OCI-LY1 (cell line): ENCODE measurements around the gene ADD2.

Experiments used
- H2AFZ ChIP-seq: fragments of 200-600 bp; sonication (generic), shearing (Covaris generic); 2 replicates; pipeline ENCODE4 v1.6.0; 2014; ENCODE audit warnings: antibody characterized with exemption, mild to moderate bottlenecking, low read length
- H3F3A ChIP-seq: fragments of 200-600 bp; sonication (generic), shearing (Covaris generic); 2 replicates; pipeline ENCODE4 v1.6.0; 2014; ENCODE audit warnings: mild to moderate bottlenecking, antibody characterized with exemption, low read length, moderate library complexity; ENCODE audit not compliant: insufficient read depth
- H3K27ac ChIP-seq: fragments of 200-600 bp; sonication (generic); 2 replicates; pipeline ENCODE4 v1.5.1; 2014; ENCODE audit warnings: low read length, mixed run types, mild to moderate bottlenecking, low read depth; ENCODE audit not compliant: poor library complexity, severe bottlenecking
- H3K27me3 ChIP-seq: fragments of 200-600 bp; sonication (generic); 2 replicates; pipeline ENCODE4 v1.6.0; 2014; ENCODE audit warnings: antibody characterized with exemption, mild to moderate bottlenecking, low read length, moderate library complexity; ENCODE audit not compliant: insufficient read depth
- H3K36me3 ChIP-seq: fragments of 200-600 bp; sonication (generic); 2 replicates; pipeline ENCODE4 v1.6.1; 2014; ENCODE audit warnings: mild to moderate bottlenecking, antibody characterized with exemption, low read length, moderate library complexity, mixed read lengths; ENCODE audit not compliant: insufficient read depth
- H3K4me1 ChIP-seq: fragments of 200-600 bp; sonication (generic); 2 replicates; pipeline ENCODE4 v1.5.1; 2014; ENCODE audit warnings: mild to moderate bottlenecking, low read length, moderate library complexity; ENCODE audit not compliant: insufficient read depth, severe bottlenecking
- H3K4me2 ChIP-seq: fragments of 200-600 bp; sonication (generic), shearing (Covaris generic); 2 replicates; pipeline ENCODE4 v1.6.1; 2014; ENCODE audit warnings: low read length
- H3K4me3 ChIP-seq: fragments of 200-600 bp; sonication (generic); 2 replicates; pipeline ENCODE4 v1.5.1; 2014; ENCODE audit warnings: low read length, low read depth, mild to moderate bottlenecking, mixed read lengths; ENCODE audit not compliant: poor library complexity, severe bottlenecking
- H3K79me2 ChIP-seq: fragments of 200-600 bp; shearing (Covaris generic); 2 replicates; pipeline ENCODE4 v1.6.1; 2016; ENCODE audit warnings: mixed run types, low read length, mixed read lengths; ENCODE audit not compliant: insufficient read depth
- H3K9ac ChIP-seq: fragments of 200-600 bp; sonication (generic), shearing (Covaris generic); 2 replicates; pipeline ENCODE4 v1.6.1; 2014; ENCODE audit warnings: mild to moderate bottlenecking, low read length, mixed read lengths
- H3K9me2 ChIP-seq: fragments of 200-600 bp; sonication (generic), shearing (Covaris generic); 2 replicates; pipeline ENCODE4 v1.6.1; 2014; ENCODE audit warnings: low read depth, mild to moderate bottlenecking, low read length, mixed read lengths
- H3K9me3 ChIP-seq: fragments of 200-600 bp; shearing (Covaris generic); 2 replicates; pipeline ENCODE4 v1.6.1; 2014; ENCODE audit warnings: low read length, mixed read lengths
- H4K20me1 ChIP-seq: fragments of 200-600 bp; sonication (generic), shearing (Covaris generic); 2 replicates; pipeline ENCODE4 v1.6.0; 2016; ENCODE audit warnings: mild to moderate bottlenecking, low read length; ENCODE audit not compliant: insufficient read depth
- CTCF ChIP-seq: fragments of 200-600 bp; sonication (generic), shearing (Covaris generic); IDR thresholded peaks from 2 replicates; pipeline ENCODE4 v1.5.1; 2017; ENCODE audit warnings: mild to moderate bottlenecking, antibody characterized with exemption, low read length, moderate library complexity, mixed read lengths
- EZH2 ChIP-seq: fragments of 200-600 bp; sonication (generic), shearing (Covaris generic); IDR thresholded peaks from 2 replicates; pipeline ENCODE4 v1.8.0; 2017; ENCODE audit warnings: borderline replicate concordance, mixed run types, mild to moderate bottlenecking, antibody characterized with exemption, low read length, moderate library complexity, mixed read lengths

Gene ADD2

GRCh38 chr2:70686577-70687460, 81.2 kb downstream of the ADD2 start:
- H3K27ac ChIP-seq: no peak overlapping the region
- H3K4me3 ChIP-seq: no peak overlapping the region
- TF ChIP-seq CTCF: no peak
- no peaks in the 10 kb centered on the region for H3K9me3 ChIP-seq
- no peaks in the 10 kb centered on the region for H4K20me1 ChIP-seq
- H3K9ac ChIP-seq: no peak overlapping the region
- H3K36me3 ChIP-seq: no peaks in the 10 kb centered on the region
- no peaks in the 10 kb centered on the region for H3K4me1 ChIP-seq
- no peaks in the 10 kb centered on the region for H3K9me2 ChIP-seq
- no peaks in the 10 kb centered on the region for H3K79me2 ChIP-seq
- H2AFZ ChIP-seq: no peak overlapping the region
- H3K27me3 ChIP-seq: no peaks in the 10 kb centered on the region
- no peaks in the 10 kb centered on the region for H3F3A ChIP-seq
- H3K4me2 ChIP-seq: no peak overlapping the region

- Histone ChIP-seq H3K9ac (no peak overlapping the region), H3K9me3 (no peaks in the 10 kb centered on the region), H3K4me2 (no peak overlapping the region), H3K36me3 (no peaks in the 10 kb centered on the region), H3K79me2 (no peaks in the 10 kb centered on the region), H3K27ac (no peak overlapping the region), H3K4me3 (no peak overlapping the region), H3K9me2 (no peaks in the 10 kb centered on the region), H3F3A (no peaks in the 10 kb centered on the region), H4K20me1 (no peaks in the 10 kb centered on the region), H3K4me1 (no peaks in the 10 kb centered on the region), H2AFZ (no peak overlapping the region), H3K27me3 (no peaks in the 10 kb centered on the region)
- TF ChIP-seq EZH2: no peak
- TF ChIP-seq CTCF: no peak
These were observed 82.2 kb downstream of the ADD2 start for GRCh38 chr2:70685771-70686171.

- no peak overlapping the region for H3K4me2 ChIP-seq
- no peaks in the 10 kb centered on the region for H3K27me3 ChIP-seq
- no peak for TF ChIP-seq CTCF
- no peak for TF ChIP-seq EZH2
- H3K9me3 ChIP-seq: no peaks in the 10 kb centered on the region
- H3K9me2 ChIP-seq: no peaks in the 10 kb centered on the region
- H3K36me3 ChIP-seq: no peaks in the 10 kb centered on the region
- H3K4me1 ChIP-seq: no peaks in the 10 kb centered on the region
- no peak overlapping the region for H3K9ac ChIP-seq
- no peaks in the 10 kb centered on the region for H4K20me1 ChIP-seq
- no peaks in the 10 kb centered on the region for H3K79me2 ChIP-seq
- no peak overlapping the region for H3K4me3 ChIP-seq
- H3K27ac ChIP-seq: no peak overlapping the region
- no peaks in the 10 kb centered on the region for H3F3A ChIP-seq
- H2AFZ ChIP-seq: no peak overlapping the region
These were observed 83.0 kb downstream of the ADD2 start for GRCh38 chr2:70684846-70685622.
